Right lobe of liver (tissue), 4 donors: ENCODE data around the gene CSNK2B.

Experiments
- POLR2A ChIP-seq: fragments of 450-650 bp; IDR thresholded peaks from one replicate; pipeline ENCODE4 v1.6.1; 2017; ENCODE audit warnings: antibody characterized with exemption, mild to moderate bottlenecking
- TF ChIP-seq, protein P1 (sequence below), 4 donors: fragments of 200-600 bp in 3 of 4; fragments of 450-650 bp in 1 of 4; IDR thresholded peaks; one replicate each; pipeline versions ENCODE4 v1.5.1 to v1.8.0; 2016 to 2022; ENCODE audit warnings: antibody characterized with exemption in 4 of 4, mild to moderate bottlenecking in 2 of 4
- donor health status: DM: no; HTN: no; CAD: no.
- donor health status: DM: no; HTN: no; CAD: no.
- donor health status: DM: no; HTN: yes; CAD: no.

DNA sequence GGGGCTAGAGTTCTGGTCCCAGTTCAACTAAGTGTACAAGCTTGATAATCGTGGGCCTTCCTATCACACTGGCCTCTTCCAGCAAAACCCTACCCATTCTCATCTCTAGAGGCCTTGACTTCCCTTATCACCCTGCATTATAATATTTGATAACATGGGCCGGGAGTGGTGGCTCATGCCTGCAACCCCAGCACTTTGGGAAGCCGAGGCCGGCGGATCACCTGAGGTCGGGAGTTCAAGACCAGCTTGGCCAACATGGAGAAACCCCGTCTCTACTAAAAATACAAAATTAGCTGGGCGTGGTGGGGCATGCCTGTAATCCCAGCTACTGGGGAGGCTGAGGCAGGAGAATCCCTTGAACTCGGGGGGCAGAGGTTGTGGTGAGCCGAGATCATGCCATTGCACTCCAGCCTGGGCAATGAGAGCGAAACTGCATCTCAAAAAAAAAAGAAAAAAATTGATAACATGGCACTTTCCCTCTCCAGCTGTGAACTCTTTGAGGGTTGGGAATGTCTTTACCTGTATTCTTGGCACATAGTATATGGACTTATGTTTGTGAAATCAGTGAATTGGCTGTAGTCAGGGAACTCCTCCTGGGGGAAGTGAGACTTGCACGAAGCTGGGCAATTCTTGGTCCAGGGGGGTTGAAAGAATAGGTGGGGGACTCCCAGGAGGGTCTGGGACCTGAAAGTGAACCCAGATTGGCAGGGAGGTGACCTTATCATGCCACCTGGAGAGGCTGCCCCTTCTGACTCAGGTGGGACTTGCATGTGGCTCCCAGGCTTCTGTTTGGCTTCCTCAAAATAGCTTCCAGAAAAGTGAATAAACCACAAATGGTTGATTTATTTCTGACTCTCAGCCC is 4.4 kb upstream of the CSNK2B start:
- TF ChIP-seq, protein P1, sequence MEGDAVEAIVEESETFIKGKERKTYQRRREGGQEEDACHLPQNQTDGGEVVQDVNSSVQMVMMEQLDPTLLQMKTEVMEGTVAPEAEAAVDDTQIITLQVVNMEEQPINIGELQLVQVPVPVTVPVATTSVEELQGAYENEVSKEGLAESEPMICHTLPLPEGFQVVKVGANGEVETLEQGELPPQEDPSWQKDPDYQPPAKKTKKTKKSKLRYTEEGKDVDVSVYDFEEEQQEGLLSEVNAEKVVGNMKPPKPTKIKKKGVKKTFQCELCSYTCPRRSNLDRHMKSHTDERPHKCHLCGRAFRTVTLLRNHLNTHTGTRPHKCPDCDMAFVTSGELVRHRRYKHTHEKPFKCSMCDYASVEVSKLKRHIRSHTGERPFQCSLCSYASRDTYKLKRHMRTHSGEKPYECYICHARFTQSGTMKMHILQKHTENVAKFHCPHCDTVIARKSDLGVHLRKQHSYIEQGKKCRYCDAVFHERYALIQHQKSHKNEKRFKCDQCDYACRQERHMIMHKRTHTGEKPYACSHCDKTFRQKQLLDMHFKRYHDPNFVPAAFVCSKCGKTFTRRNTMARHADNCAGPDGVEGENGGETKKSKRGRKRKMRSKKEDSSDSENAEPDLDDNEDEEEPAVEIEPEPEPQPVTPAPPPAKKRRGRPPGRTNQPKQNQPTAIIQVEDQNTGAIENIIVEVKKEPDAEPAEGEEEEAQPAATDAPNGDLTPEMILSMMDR (IDR thresholded peaks at IDR 0.05), result no peak
- no peak for TF ChIP-seq POLR2A
